ENCODE results near the gene TOM1L2. TPM values are rescaled to one million over a fixed set of nuclear protein-coding genes. Genes with fewer than 3 reads are reported as not detected.
A peak's percentile ranks its signal among the peaks of the same experiment; 100 is the strongest.

Gene TOM1L2
- total RNA-seq, 1 donor from 2014 or later: 16.7 TPM

DNA sequence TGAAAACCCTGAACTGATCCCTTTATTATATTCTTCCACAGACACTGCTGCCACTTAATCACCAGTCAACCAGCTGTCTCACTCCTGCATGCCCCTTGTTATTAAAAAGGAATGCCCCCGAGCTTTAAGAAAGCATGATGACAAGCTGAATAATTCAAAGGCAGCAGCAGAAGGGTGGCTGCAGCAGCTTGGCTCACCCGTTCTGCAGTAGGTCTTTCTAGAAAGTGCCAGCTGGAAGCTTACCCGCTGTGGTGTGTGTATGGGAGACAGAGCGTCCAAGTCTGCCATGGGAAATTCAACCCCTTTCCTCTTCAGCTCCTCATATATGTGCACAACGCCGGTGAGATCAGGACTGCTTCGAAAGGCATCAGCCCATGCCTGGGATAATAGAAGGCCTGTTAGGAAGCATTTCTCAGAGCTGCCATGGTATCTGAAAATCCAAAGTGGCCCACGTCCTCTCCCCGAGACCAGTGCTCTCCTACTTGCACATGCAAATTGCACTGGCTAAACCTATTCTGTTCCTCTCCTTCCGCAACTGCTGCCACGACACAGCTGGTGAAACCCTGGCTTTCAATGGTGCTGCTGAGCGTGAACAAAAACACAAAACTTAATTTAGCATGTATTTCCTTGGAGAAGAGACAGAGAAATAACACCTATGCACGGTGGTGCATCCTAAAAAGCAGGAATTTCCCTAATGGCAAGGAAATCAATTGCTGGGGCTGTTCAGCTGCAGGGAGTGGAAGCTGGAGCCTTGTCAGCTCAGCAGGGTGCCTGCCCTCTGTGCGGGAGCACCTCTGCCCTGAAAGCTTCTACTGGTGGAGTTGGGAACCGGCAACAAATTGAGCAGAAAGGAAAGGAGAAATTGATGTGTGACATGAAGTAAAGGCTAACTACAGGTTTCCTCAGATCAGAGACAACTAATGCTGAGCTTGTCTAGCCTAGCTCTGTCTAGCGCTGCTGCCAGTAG, 87.5 kb downstream of the TOM1L2 start:
- FAIRE-seq (no peak), DNase-seq (ENCODE audit: low spot score in 2 of 2) (no peak)

DNA sequence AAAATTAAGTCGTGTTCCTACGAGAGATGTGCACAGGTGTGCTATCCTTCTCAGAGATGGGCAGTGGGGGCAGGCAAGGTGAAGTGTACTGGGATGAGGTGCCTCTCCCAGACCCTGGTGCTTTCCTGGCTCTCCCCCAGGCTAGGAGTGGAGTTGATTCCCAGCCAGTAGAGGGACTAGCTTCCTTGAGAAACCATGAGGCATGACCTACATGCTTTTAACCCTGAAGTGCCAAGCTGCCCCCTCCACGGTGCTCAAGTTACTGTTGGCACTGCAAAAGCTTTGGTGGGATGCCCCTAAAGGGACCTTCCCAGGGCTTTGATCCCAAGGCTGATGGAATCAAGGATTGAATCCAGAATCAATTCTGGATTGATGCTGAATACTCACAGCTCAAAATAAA, 88.4 kb downstream of the TOM1L2 start:
- DNase-seq (ENCODE audit: low spot score in 2 of 2) (no peak), FAIRE-seq (no peak)

DNA sequence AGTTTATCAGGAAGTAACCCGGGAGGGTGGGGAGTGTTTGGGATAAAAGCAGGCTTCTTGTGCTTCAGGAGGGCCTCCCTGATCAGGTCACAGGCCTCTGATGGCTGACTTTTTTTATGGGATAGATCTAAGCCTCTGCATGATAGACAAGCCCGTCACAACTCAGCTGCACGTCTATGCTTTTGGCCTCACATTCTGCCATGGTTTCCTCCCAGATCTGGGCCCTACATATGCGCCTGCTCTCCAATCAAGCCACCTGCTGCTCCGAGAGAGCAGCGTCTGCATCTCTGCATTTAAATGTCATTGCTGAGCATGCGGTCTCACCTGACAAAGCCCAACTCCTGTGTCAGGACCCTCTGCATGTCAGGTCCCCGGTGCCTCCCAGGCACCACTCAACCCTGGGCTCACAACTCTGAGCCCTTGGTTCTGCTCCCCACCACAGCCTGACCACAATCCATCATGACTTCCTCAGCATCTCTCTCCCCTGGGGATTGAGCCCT, 90.1 kb downstream of the TOM1L2 start:
- DNase-seq (ENCODE audit: low spot score in 2 of 2): no peak
- FAIRE-seq: no peak

DNA sequence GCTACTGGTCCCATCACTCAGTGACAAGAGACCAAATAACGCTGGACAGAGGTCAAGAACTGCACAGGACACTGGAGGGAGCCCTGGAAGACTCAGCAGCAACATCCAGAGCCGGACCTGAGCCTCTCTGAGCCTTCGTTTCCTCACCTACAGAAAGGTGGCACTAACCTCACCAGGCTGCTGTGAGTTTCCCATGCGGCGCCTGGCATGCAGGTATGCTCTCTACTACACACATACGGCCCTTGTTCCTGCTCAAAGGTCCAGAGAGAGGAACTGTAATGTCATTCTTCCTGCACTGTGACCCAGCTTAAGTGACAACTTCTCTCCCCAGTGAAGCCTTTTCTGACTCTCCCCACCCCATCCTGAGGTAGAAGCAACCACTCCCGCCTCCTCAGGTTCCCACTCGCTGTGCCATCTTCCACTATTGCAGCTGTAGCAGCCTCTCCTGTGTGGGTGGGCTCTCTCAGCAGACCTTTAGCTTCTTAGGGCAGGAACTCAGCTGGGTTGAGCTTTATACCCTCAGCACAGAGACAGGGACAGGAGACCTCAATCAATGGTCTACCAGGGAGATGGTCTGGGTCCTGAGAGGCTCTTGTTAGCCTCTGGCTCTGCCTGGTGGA, 91.5 kb downstream of the TOM1L2 start:
- no peak for FAIRE-seq
- no peak for DNase-seq (ENCODE audit: low spot score in 2 of 2)

DNA sequence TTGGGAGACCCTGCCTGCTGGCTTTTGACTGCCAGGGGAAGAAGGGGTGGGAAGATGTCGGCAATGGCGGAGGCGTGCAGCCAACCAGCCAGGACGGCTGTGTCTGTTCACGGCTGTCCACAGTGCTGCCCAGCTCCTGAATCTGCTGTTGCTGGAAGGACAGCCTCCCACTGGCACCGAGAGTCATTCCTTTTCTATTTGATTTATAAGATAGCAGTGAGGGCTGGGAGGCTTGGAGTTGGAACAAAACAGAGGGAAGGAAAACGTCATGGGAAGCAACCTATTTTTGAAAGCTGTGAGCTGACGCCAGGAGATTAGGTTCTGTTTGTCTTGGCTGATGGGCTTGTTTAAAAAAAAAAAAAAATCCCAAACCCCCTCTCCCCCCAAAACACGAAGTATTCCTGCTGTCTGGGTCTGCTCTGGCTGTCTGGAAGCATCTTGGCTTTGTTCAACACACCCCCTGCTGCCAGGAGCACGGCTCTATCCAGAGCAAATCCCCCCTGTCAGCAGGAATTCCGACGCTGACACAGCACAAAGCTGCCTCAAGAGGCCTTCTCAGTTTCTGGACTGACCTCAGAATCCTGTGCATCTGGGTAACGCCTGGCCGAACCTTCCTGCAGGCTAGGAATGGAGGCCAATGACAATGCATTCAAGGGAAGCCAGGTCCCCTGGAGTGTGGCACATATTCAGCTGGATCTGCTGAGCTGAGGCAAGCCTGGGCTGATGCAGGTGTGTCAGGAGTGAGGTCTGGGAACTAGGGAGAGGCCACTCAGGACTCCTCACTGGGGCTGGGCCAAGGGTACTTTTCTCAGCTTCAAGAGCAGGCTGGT, 94.5 kb downstream of the TOM1L2 start:
- FAIRE-seq (no peak), DNase-seq (ENCODE audit: low spot score in 2 of 2) (peak; percentile 19 to 65)

DNA sequence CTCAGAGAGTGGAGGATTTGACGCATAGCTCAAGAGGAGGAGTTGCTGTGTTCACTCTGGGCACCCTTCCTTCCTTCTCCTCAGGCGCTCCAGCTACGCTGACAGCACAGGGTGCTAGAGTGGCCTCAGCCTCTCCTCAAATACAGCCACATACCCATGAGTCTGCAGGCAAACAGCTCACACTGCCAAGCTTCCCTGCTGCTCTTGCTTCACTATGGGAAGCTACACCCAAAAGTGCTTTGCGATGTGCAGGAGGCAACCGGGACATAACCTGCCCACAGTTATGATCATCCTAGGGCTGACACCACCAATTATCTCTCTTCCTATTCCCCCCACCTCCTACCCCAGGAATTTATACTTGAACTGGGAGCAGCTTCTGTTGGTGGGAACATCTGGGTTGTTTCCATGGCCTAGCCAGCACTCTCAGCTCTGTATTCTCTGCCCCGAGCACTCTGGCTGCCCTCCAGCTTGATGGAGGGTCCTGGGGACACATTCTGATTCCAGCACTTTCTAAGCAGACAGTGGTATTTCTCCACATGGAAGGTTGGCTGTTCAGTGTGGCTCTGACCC, 95.2 kb downstream of the TOM1L2 start:
- DNase-seq (ENCODE audit: low spot score in 2 of 2) (no peak), FAIRE-seq (no peak)

DNA sequence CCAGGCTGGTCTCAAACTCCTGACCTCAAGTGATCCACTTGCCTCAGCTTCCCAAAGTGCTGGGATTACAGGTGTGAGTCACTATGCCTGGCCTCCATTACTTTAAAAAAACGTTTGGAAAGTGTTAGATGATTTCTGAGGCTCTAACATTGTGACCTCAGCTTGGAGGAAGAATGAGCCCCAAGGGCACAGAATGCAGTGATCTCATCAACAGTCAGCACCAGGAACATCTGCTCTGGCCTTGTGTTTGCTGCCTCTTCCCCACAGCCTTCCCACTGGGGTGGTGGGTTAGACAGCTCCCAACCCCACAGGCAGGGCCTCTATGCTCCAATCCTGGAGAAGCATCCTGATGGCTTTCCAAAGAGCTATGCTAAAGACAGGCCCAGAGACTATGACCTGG, 97.7 kb downstream of the TOM1L2 start:
- DNase-seq (ENCODE audit: low spot score in 2 of 2) (no peak), FAIRE-seq (no peak)

DNA sequence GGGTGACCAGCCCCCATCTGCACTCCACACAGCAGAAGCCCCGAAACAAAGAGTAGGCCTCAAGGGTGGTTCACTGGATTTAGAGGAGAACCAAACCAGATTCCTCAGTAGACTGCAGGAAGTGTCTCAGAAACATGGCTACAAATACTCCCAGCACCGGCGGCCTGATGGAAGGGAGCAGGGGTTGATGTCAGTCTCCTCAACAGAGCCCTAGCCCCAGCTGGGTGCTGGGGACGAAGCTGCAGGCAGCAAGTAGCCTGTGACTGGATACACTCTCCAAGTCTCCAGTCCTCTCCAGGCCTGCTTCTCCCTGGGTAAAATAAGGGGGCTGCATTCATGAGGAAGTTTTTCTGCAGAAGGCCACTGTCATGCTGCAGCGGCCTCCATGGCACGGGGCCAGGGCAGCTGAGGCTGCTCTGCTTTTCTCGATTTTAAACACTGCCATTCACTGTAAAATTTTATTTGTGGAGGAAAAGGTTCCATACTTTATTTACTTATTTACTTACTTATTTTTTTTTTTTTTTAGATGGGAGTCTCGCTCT, 98.7 kb downstream of the TOM1L2 start:
- FAIRE-seq (no peak), DNase-seq (ENCODE audit: low spot score in 2 of 2) (no peak)

DNA sequence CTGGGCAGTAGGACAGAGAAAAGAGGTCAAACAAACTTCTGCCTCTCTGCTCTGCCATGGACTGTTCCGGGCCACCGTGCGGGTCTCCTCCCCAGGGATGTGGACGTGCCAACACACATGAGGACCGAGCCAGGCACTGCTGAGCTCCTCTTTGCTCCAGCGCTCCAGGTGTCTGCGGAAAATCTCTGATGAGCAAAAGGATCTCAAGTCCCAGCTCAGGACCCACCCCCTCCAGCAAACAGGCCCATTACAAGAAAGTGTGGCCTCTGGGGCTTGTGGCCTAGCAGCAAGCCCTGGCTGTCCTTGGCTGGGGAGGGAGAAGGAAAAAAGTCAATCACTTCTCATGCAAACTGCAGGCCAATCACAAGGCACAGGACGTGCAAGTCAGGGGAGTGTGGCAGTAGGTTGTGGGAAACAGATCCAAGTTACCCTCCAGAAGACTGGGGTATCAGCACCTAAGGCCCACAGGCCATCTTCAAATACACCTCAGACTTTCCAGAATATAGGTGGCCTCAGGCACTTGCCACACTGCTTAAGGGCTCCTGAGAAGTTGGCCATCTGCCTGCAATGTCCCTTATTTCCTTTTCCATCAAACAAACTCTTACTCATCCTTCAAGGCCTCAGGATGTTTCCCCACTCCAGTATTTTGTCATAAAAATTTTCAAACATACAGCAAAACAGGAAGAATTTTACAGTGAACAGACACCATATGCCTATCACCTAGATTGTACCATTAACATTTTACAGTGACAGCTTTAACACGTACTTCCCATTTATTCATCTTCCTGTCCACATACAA, 99.5 kb downstream of the TOM1L2 start:
- DNase-seq (ENCODE audit: low spot score in 2 of 2) (no peak), FAIRE-seq (no peak)

DNA sequence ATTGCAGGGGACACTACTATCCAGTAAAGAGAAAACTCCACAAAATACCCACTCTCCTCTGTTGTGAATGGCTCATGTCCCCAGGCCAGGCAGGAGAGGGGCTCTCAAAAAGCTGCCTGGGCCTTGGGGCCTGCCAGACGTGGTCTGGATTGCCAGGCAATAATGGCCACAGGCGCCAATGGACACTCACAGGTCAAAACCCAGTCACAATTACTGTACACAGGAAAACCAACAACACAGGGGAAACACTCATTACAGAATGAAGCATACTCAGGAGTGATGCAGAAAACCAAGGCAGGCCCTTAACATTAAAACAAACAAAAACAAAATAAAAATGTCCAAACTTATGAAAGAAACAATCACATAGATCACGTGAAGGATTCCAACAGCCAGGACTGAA, 100.3 kb downstream of the TOM1L2 start:
- no peak for DNase-seq (ENCODE audit: low spot score in 2 of 2)
- FAIRE-seq: no peak

DNA sequence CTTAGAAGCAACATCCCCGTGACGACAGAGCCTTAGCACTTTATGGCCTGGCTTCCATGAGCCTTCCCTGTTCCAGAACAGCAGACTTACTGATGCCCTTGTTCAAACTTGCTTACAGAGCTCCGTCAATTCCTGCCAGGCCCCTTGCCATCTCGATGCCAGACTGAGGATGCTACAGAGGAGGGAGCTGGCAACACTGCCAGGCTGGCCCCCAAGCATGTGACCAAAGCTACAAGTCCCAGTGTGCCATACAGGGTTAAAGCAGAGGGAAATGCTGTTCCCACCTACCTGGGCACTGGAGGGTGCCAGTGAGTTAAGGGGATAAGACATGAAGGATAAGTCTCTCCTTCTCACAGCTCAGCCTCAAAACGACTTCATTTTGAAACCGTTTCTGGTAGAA, 102.0 kb downstream of the TOM1L2 start:
- FAIRE-seq (no peak), DNase-seq (ENCODE audit: low spot score in 2 of 2) (no peak)

DNA sequence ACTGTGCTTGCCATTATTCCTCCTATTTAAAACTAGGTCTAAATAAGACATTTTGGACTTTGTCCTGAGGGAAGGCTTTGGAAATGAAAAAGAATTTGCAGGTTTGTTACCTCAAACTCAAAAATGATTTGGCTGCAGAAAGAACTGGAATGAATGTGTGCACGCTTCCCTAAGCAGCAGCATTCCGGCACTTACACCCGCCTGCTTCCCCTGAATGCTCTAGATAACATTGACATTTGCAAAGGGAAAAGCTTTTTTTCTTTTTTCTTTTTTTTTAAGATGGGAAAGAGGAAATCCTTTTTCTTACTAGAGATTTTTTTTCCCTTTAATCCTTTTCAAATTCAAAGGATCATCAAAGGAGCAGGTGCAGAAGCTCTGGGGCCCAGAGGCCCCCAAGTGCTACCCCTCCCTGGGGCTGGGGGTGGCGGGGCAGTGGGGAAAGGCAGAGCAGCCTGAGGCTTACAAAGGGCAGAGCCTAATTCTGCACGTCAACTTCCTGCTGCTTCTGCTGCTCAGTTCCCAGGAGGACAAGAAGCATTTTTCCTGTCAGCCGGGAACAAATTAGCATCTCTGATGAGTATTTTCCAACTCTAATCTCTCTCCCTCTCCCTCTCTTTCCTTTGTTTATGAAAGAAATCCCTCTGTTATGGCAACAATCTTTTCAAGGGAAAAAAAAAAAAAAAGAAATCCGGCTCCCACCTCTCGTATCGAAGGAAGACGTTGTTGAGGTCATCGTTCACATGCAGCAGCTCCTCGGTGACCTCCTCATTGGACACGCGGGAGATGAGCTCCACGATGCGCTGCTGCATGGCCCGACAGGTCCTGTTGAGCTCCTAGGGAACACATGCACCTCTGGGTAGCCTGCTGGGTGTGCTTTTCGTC, 103.3 kb downstream of the TOM1L2 start:
- FAIRE-seq (no peak), DNase-seq (ENCODE audit: low spot score in 2 of 2) (no peak)

DNA sequence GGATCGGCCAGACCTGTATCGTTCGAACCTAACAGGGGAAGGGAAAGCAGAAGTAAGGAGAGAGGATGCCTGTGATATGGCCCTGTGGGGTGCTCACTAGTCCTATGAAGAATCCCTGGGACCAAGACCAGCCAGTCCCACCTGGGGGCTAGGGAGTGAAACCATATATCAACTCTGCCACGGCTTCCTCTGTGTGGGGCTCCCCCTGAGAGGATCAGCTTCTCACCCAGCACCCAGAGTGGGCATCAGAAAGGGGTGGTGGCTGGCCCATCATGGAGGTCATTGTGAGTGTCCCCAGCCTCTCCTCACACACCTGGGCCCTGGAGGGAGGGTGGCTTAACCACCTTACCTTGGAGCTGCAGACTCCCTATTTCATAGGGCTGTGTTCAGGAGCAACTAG, 105.3 kb downstream of the TOM1L2 start:
- FAIRE-seq (no peak), DNase-seq (ENCODE audit: low spot score in 2 of 2) (no peak)

DNA sequence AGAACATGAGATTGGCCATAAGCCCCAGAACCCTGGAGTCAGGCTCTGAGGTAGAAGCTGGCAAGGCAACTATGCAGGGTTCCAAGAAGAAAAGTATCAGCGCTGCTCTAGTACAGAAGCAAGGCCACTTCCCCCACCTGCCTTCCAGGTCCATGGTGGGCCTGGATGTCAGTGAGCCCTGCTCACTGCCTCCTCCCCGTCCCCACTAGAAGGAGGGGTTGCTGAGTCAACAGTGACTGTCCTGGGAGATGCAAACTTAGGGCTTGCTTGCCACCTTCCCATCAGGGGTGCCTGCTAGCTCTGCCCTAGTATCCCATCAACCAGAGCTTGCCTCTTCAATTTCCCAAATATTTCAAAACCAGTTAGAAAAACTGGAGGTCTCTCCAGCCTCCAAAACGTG, 105.8 kb downstream of the TOM1L2 start:
- FAIRE-seq (no peak), DNase-seq (ENCODE audit: low spot score in 2 of 2) (no peak)

DNA sequence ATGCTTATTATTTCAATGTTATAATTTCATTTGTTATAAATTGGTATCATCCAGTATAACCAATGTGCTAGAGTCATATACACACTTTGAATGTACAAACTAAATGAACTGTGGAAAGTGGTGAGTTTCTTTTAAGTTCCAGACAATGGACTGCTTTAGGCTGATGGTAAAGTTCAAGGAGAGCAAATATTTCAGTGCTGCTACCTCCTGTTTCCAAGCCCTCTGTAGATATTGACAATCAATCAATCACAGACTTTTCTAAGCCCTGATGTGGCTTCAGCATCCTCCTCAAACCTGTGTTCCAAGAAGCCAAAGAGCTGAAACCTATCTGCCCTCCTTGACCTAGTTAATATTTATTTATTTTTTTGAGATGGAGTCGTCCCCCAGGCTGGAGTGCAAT, 107.2 kb downstream of the TOM1L2 start:
- no peak for DNase-seq (ENCODE audit: low spot score in 2 of 2)
- no peak for FAIRE-seq

DNA sequence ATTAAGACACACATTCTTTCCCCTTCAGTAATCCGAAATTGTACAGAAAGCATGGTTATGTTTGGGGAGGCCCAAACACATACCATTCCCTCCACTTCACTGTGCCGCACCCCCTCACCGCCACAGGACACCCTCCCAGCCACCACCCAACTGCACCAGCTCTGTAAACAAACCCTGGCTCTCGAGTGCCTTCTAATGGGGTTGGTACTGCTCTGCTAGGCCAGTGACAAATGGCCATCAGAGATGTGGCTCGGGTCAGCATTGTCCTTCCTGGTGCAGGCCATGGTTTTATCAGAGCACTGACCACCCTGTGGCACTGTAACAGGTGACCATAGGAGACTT, 111.5 kb downstream of the TOM1L2 start:
- no peak for FAIRE-seq
- DNase-seq (ENCODE audit: low spot score in 2 of 2): no peak

DNA sequence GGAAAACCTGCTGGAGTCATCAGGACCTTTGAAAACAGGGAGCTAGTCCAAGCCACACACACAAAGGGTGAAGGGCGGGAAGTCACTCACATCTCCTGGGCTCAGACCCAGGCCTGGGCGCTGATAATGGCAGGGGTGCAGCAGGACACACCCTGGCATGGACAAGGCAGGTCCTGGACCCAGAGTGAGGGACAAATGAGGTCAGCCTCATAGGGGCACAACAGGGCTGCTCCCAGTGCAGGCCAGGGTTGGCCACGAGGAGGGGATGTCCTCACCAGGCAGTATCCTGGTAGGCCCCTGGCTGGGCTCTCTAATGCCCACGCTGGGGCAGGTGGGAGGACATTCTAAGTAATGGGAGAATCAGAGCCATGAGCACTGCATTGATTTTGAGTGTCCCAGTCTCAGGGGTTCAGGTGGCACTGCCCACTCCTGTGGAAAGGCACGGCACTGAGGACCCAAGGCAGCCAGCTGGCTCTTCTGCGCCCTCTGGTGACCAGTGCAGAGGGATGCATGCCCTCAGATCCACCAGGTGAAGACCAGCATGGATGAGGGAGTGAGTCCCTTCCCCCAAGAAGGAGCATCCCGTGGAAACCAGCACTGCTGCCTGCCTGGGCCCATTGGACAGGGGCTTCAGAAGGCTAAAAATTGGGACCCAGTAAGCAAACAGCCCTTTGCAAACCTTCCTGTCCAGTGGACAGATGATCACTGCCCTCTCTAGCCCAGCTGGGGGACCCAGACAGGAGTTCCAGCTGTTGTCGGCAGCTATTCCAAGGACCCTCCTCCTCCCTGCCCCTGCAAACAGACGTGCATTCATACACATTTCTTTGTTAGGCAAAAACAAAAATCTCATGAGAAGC, 112.1 kb downstream of the TOM1L2 start:
- no peak for FAIRE-seq

DNA sequence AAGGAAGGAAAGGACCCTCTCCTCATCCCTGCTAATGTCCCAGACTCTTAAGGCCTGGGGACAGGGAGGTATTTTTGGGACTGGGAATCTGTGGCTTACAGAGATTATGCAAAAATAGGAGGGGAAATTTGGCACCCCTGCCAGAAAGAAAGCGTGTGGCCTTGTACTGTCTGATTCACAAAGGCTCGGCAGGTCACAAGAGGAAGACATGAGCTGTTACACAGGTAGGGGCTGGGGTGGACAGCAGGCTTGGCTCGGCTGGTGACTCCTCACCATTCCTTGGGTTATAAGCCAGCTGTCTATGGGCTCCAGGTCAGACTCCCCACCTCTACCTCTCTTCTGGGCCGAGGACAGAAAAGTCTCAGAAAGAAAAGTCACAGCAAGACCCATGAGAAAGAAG, 114.7 kb downstream of the TOM1L2 start:
- FAIRE-seq: no peak
- DNase-seq (ENCODE audit: low spot score in 2 of 2): no peak

More for the DNA sequence above, 112.1 kb downstream of the TOM1L2 start:
- peak; percentile 51 to 84 for DNase-seq (ENCODE audit: low spot score in 2 of 2)
